ENCODE results near the gene TTLL5. TPM values are rescaled to one million over a fixed set of nuclear protein-coding genes. Genes with fewer than 3 reads are reported as not detected.

Gene TTLL5
- total RNA-seq, 1 experiment from 2014 or later: 34.7 TPM

GRCh38 chr14:75969126-75969525 lies 308.1 kb downstream of the TTLL5 start:
- BruUV-seq (replicated peaks): no TSS peak
- Histone ChIP-seq H2AFZ (ENCODE audit: low read length) (no peak overlapping the region), H3K27me3 (ENCODE audit: low read length) (no peaks in the 10 kb centered on the region), H3F3A (ENCODE audit: low read length, unreplicated experiment) (no peaks in the 10 kb centered on the region), H4K20me1 (ENCODE audit: low read length) (no peaks in the 10 kb centered on the region), H3K36me3 (ENCODE audit: low read depth, low read length) (no peaks in the 10 kb centered on the region), H3K4me2 (ENCODE audit: low read length) (no peak overlapping the region), H3K9ac (ENCODE audit: low read length) (no peak overlapping the region), H3K79me2 (ENCODE audit: low read length) (no peaks in the 10 kb centered on the region), H3K9me2 (replicated peaks; ENCODE audit: low read length) (no peaks in the 10 kb centered on the region), H3K4me3 (ENCODE audit: low read length) (no peak overlapping the region), H3K4me1 (ENCODE audit: insufficient read depth, low read length) (no peaks in the 10 kb centered on the region), H3K27ac (ENCODE audit: low read length) (no peak overlapping the region), H3K9me3 (ENCODE audit: low read length) (no peaks in the 10 kb centered on the region)
- ATAC-seq (no peak), DNase-seq (no peak)
- intact Hi-C loops (cut with micrococcal nuclease): no loop called here
- TF ChIP-seq, protein P1, sequence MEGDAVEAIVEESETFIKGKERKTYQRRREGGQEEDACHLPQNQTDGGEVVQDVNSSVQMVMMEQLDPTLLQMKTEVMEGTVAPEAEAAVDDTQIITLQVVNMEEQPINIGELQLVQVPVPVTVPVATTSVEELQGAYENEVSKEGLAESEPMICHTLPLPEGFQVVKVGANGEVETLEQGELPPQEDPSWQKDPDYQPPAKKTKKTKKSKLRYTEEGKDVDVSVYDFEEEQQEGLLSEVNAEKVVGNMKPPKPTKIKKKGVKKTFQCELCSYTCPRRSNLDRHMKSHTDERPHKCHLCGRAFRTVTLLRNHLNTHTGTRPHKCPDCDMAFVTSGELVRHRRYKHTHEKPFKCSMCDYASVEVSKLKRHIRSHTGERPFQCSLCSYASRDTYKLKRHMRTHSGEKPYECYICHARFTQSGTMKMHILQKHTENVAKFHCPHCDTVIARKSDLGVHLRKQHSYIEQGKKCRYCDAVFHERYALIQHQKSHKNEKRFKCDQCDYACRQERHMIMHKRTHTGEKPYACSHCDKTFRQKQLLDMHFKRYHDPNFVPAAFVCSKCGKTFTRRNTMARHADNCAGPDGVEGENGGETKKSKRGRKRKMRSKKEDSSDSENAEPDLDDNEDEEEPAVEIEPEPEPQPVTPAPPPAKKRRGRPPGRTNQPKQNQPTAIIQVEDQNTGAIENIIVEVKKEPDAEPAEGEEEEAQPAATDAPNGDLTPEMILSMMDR (conservative IDR thresholded peaks at IDR 0.05; ENCODE audit: low read depth, low read length): no peak
- TF ChIP-seq EZH2phosphoT487 (IDR thresholded peaks at IDR 0.05; ENCODE audit: borderline replicate concordance, low read length) (no peak), EZH2 (IDR thresholded peaks at IDR 0.05; ENCODE audit: low read length, unreplicated experiment) (no peak)
- ChIA-PET CTCF (no interaction called here), POLR2A (ENCODE audit: unreplicated experiment) (no interaction called here)

- no peaks in the 10 kb centered on the region for H3F3A ChIP-seq (ENCODE audit: low read length, unreplicated experiment)
- DNase-seq (peak; percentile 22), ATAC-seq (no peak)
- no peak overlapping the region for H3K4me3 ChIP-seq (ENCODE audit: low read length)
- BruUV-seq (replicated peaks): no TSS peak
- ChIA-PET POLR2A (ENCODE audit: unreplicated experiment) (no interaction called here), CTCF (no interaction called here)
- no peak overlapping the region for H3K9ac ChIP-seq (ENCODE audit: low read length)
- no peaks in the 10 kb centered on the region for H3K27me3 ChIP-seq (ENCODE audit: low read length)
- no peak overlapping the region for H3K27ac ChIP-seq (ENCODE audit: low read length)
- no peaks in the 10 kb centered on the region for H4K20me1 ChIP-seq (ENCODE audit: low read length)
- no peaks in the 10 kb centered on the region for H3K79me2 ChIP-seq (ENCODE audit: low read length)
- H3K9me2 ChIP-seq (replicated peaks; ENCODE audit: low read length): no peaks in the 10 kb centered on the region
- no peaks in the 10 kb centered on the region for H3K4me1 ChIP-seq (ENCODE audit: insufficient read depth, low read length)
- no peak overlapping the region for H3K4me2 ChIP-seq (ENCODE audit: low read length)
- H3K9me3 ChIP-seq (ENCODE audit: low read length): no peaks in the 10 kb centered on the region
- intact Hi-C loops (cut with micrococcal nuclease): no loop called here
- no peak overlapping the region for H2AFZ ChIP-seq (ENCODE audit: low read length)
- no peaks in the 10 kb centered on the region for H3K36me3 ChIP-seq (ENCODE audit: low read depth, low read length)
- TF ChIP-seq, protein P1 (conservative IDR thresholded peaks at IDR 0.05; ENCODE audit: low read depth, low read length): no peak
- TF ChIP-seq EZH2phosphoT487 (IDR thresholded peaks at IDR 0.05; ENCODE audit: borderline replicate concordance, low read length) (no peak), EZH2 (IDR thresholded peaks at IDR 0.05; ENCODE audit: low read length, unreplicated experiment) (no peak)
Observed at GRCh38 chr14:75969891-75970290, 308.8 kb downstream of the TTLL5 start.

DNA sequence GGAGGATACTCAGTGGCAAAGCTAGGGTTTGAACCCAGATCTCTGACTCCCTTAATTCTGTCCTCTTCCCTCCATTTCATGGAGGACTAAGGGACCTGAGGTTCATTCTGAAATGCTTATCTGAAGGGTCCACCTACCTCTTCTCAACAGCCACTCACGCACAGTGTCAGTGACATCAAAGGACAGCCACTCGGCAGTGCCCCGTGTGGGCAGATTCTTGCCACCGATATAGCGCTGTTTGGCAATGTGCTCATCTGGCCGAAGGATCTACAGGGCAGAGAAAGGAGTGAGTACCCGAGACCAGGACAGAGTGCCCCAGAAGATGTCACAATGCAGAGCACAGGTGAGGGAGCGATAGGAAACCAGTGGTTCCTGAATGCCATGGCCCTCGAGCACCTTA lies 309.9 kb downstream of the TTLL5 start:
- intact Hi-C loops (cut with micrococcal nuclease): no loop called here
- no peak overlapping the region for H3K9ac ChIP-seq (ENCODE audit: low read length)

More for the DNA sequence above, 309.9 kb downstream of the TTLL5 start:
- H3K4me2 ChIP-seq (ENCODE audit: low read length): no peak overlapping the region
- TF ChIP-seq EZH2phosphoT487 (IDR thresholded peaks at IDR 0.05; ENCODE audit: borderline replicate concordance, low read length) (no peak), EZH2 (IDR thresholded peaks at IDR 0.05; ENCODE audit: low read length, unreplicated experiment) (no peak)
- TF ChIP-seq, protein P1 (conservative IDR thresholded peaks at IDR 0.05; ENCODE audit: low read depth, low read length): no peak
- no peak overlapping the region for H3K27ac ChIP-seq (ENCODE audit: low read length)
- H2AFZ ChIP-seq (ENCODE audit: low read length): no peak overlapping the region
- no peaks in the 10 kb centered on the region for H4K20me1 ChIP-seq (ENCODE audit: low read length)
- ATAC-seq: no peak
- no peaks in the 10 kb centered on the region for H3K27me3 ChIP-seq (ENCODE audit: low read length)
- no peaks in the 10 kb centered on the region for H3K79me2 ChIP-seq (ENCODE audit: low read length)
- no peaks in the 10 kb centered on the region for H3K9me3 ChIP-seq (ENCODE audit: low read length)
- CTCF ChIA-PET: no interaction called here
- DNase-seq: no peak
- no peaks in the 10 kb centered on the region for H3F3A ChIP-seq (ENCODE audit: low read length, unreplicated experiment)
- no peaks in the 10 kb centered on the region for H3K36me3 ChIP-seq (ENCODE audit: low read depth, low read length)
- POLR2A ChIA-PET (ENCODE audit: unreplicated experiment): no interaction called here
- H3K9me2 ChIP-seq (replicated peaks; ENCODE audit: low read length): no peaks in the 10 kb centered on the region
- no peaks in the 10 kb centered on the region for H3K4me1 ChIP-seq (ENCODE audit: insufficient read depth, low read length)
- no TSS peak for BruUV-seq (replicated peaks)
- H3K4me3 ChIP-seq (ENCODE audit: low read length): no peak overlapping the region

Measured in PC-3 (cell line).